T-helper 17 cell (primary cell): ENCODE measurements around the gene NUDT13. TPM values are rescaled to one million over a fixed set of nuclear protein-coding genes. Genes with fewer than 3 reads are reported as not detected.
A peak's percentile ranks its signal among the peaks of the same experiment; 100 is the strongest.
"Not testable (repeated sequence)": the region's sequence is repeated elsewhere in the genome, so short reads cannot be mapped to it uniquely, and the experiment has no call there.

Experiments
- ATAC-seq: fragments of 150-1000 bp; cut with Tn5 transposase; 2 replicates; pipeline ENCODE4 v1.10.0; 2021; ENCODE audit warnings: mild to moderate bottlenecking, moderate library complexity
- DNase-seq, 3 donors: peaks; one replicate each; pipeline versions ENCODE4 v3.0.0 to v3.0.0-alpha.2; 2020 to 2021
- H3K9me3 ChIP-seq: one replicate; pipeline ENCODE4 v1.7.0; 2013; ENCODE audit warnings: low read length, mild to moderate bottlenecking; ENCODE audit not compliant: control insufficient read depth, poor library complexity, severe bottlenecking
- H3K27ac Mint-ChIP-seq: one replicate; pipeline ENCODE4 v1.8.0; 2022; ENCODE audit warnings: mild to moderate bottlenecking, moderate library complexity, mixed read lengths
- H3K27me3 Mint-ChIP-seq: one replicate; pipeline ENCODE4 v1.8.0; 2022; ENCODE audit warnings: mixed read lengths
- H3K36me3 Mint-ChIP-seq: one replicate; pipeline ENCODE4 v1.8.0; 2022; ENCODE audit warnings: low read depth, mixed read lengths
- H3K4me1 Mint-ChIP-seq: one replicate; pipeline ENCODE4 v1.8.0; 2022; ENCODE audit warnings: mild to moderate bottlenecking, mixed read lengths
- H3K4me3 Mint-ChIP-seq: one replicate; pipeline ENCODE4 v1.8.0; 2022; ENCODE audit warnings: mild to moderate bottlenecking, moderate library complexity, mixed read lengths
- total RNA-seq, 4 donors: library from RNA in 2 of 4; stranded (reverse) in 2 of 4; gene quantifications; one replicate each; pipeline ENCODE4 v1.2.3 and lab custom pipeline; 2022 to 2026

The NUDT13 gene
- total RNA-seq, 2 donors from 2014 or later = 0.86 to 1.5 TPM

GRCh38 chr10:73092830-73093229 is 17.4 kb upstream of the NUDT13 start:
- Mint-ChIP-seq H3K4me3 (no peak overlapping the region), H3K36me3 (no peaks in the 10 kb centered on the region), H3K27me3 (no peaks in the 10 kb centered on the region), H3K4me1 (peaks cover 18% of the 10 kb centered on the region), H3K27ac (no peak overlapping the region)
- ATAC-seq (no peak), DNase-seq (no peak)
- no peaks in the 10 kb centered on the region for H3K9me3 ChIP-seq

GRCh38 chr10:73093922-73094850 is 16.1 kb upstream of the NUDT13 start:
- Mint-ChIP-seq H3K4me3 (no peak overlapping the region), H3K27ac (peak overlapping the region; percentile 98), H3K36me3 (no peaks in the 10 kb centered on the region), H3K27me3 (no peaks in the 10 kb centered on the region), H3K4me1 (peaks cover 18% of the 10 kb centered on the region)
- DNase-seq (no peak), ATAC-seq (no peak)
- no peaks in the 10 kb centered on the region for H3K9me3 ChIP-seq

GRCh38 chr10:73094986-73095480 is 15.2 kb upstream of the NUDT13 start:
- no peaks in the 10 kb centered on the region for H3K27me3 Mint-ChIP-seq
- peak overlapping the region; percentile 98 for H3K27ac Mint-ChIP-seq
- no peak for ATAC-seq
- no peaks in the 10 kb centered on the region for H3K36me3 Mint-ChIP-seq
- H3K4me1 Mint-ChIP-seq = peaks cover 18% of the 10 kb centered on the region
- H3K4me3 Mint-ChIP-seq = peak overlapping the region; percentile 95
- no peaks in the 10 kb centered on the region for H3K9me3 ChIP-seq
- DNase-seq = no peak

- peak overlapping the region; percentile 95 for H3K4me3 Mint-ChIP-seq
- H3K27ac Mint-ChIP-seq = peak overlapping the region; percentile 98
- H3K27me3 Mint-ChIP-seq = no peaks in the 10 kb centered on the region
- DNase-seq (peak; percentile 21 to 29 (median 23)), ATAC-seq (no peak)
- no peaks in the 10 kb centered on the region for H3K36me3 Mint-ChIP-seq
- peaks cover 18% of the 10 kb centered on the region for H3K4me1 Mint-ChIP-seq
- no peaks in the 10 kb centered on the region for H3K9me3 ChIP-seq
Measured at GRCh38 chr10:73095481-73096021, 14.7 kb upstream of the NUDT13 start.

GRCh38 chr10:73096041-73096448 is 14.2 kb upstream of the NUDT13 start:
- peaks cover 18% of the 10 kb centered on the region for H3K4me1 Mint-ChIP-seq
- peak overlapping the region; percentile 95 for H3K4me3 Mint-ChIP-seq
- ATAC-seq (peak; percentile 50), DNase-seq (peak; percentile 51 to 59 (median 53))
- H3K9me3 ChIP-seq = no peaks in the 10 kb centered on the region
- no peaks in the 10 kb centered on the region for H3K36me3 Mint-ChIP-seq
- no peaks in the 10 kb centered on the region for H3K27me3 Mint-ChIP-seq
- H3K27ac Mint-ChIP-seq = peak overlapping the region; percentile 98

GRCh38 chr10:73096449-73097304 is 13.6 kb upstream of the NUDT13 start, which contains the start of gene P4HA1:
TSS of gene P4HA1 (minus strand) at chr10:73096866. CDS start at chr10:73074883, 21,983 bp downstream.
- Mint-ChIP-seq H3K27ac (peak within 1 kb of the TSS; percentile 98), H3K36me3 (no peaks in the 10 kb centered on the region), H3K4me3 (peak within 1 kb of the TSS; percentile 95), H3K27me3 (no peaks in the 10 kb centered on the region), H3K4me1 (peaks cover 18% of the 10 kb centered on the region)
- ATAC-seq = peak; percentile 90
- peak; percentile 91 to 99 (median 99) for DNase-seq
- H3K9me3 ChIP-seq = no peaks in the 10 kb centered on the region

GRCh38 chr10:73097305-73097670 is 13.0 kb upstream of the NUDT13 start:
- DNase-seq (no peak), ATAC-seq (peak; percentile 2)
- peaks cover 17% of the 10 kb centered on the region for H3K4me1 Mint-ChIP-seq
- no peaks in the 10 kb centered on the region for H3K27me3 Mint-ChIP-seq
- peak overlapping the region; percentile 95 for H3K4me3 Mint-ChIP-seq
- H3K9me3 ChIP-seq = no peaks in the 10 kb centered on the region
- peak overlapping the region; percentile 98 for H3K27ac Mint-ChIP-seq
- H3K36me3 Mint-ChIP-seq = peaks cover 2% of the 10 kb centered on the region

- Mint-ChIP-seq H3K4me1 (peaks cover 17% of the 10 kb centered on the region), H3K4me3 (no peak overlapping the region), H3K27ac (no peak overlapping the region), H3K27me3 (no peaks in the 10 kb centered on the region), H3K36me3 (peaks cover 2% of the 10 kb centered on the region)
- no peaks in the 10 kb centered on the region for H3K9me3 ChIP-seq
- DNase-seq = no peak
- ATAC-seq = no peak
Measured at GRCh38 chr10:73099141-73099540, 11.1 kb upstream of the NUDT13 start.

- H3K4me3 Mint-ChIP-seq = no peak overlapping the region
- peaks cover 3% of the 10 kb centered on the region for H3K4me1 Mint-ChIP-seq
- H3K36me3 Mint-ChIP-seq = peaks cover 2% of the 10 kb centered on the region
- no peaks in the 10 kb centered on the region for H3K27me3 Mint-ChIP-seq
- DNase-seq (no peak), ATAC-seq (no peak)
- no peak overlapping the region for H3K27ac Mint-ChIP-seq
- no peaks in the 10 kb centered on the region for H3K9me3 ChIP-seq
Measured at GRCh38 chr10:73106301-73106700, 4.0 kb upstream of the NUDT13 start.

- H3K4me3 Mint-ChIP-seq, H3K27me3 Mint-ChIP-seq, H3K4me1 Mint-ChIP-seq, ATAC-seq, DNase-seq, H3K9me3 ChIP-seq, H3K36me3 Mint-ChIP-seq: not testable (repeated sequence)
- peak overlapping the region; percentile 69 for H3K27ac Mint-ChIP-seq
Measured at GRCh38 chr10:73109248-73109652, 1.0 kb upstream of the NUDT13 start.

GRCh38 chr10:73112032-73112431 is 1.8 kb downstream of the NUDT13 start:
- H3K4me3 Mint-ChIP-seq, H3K27me3 Mint-ChIP-seq, H3K27ac Mint-ChIP-seq, ATAC-seq, H3K4me1 Mint-ChIP-seq, H3K36me3 Mint-ChIP-seq, H3K9me3 ChIP-seq, DNase-seq: not testable (repeated sequence)

GRCh38 chr10:73113551-73113950 is 3.3 kb downstream of the NUDT13 start:
- ATAC-seq = no peak
- H3K27me3 Mint-ChIP-seq = no peaks in the 10 kb centered on the region

GRCh38 chr10:73116017-73116416 is 5.8 kb downstream of the NUDT13 start:
- no peaks in the 10 kb centered on the region for H3K9me3 ChIP-seq
- ATAC-seq = no peak
- H3K4me3 Mint-ChIP-seq = no peak overlapping the region
- H3K27me3 Mint-ChIP-seq = no peaks in the 10 kb centered on the region
- no peak for DNase-seq
- no peaks in the 10 kb centered on the region for H3K36me3 Mint-ChIP-seq
- peaks cover 4% of the 10 kb centered on the region for H3K4me1 Mint-ChIP-seq
- H3K27ac Mint-ChIP-seq = no peak overlapping the region

More at GRCh38 chr10:73113551-73113950, 3.3 kb downstream of the NUDT13 start:
- no peak for DNase-seq
- no peak overlapping the region for H3K27ac Mint-ChIP-seq
- H3K4me1 Mint-ChIP-seq = peaks cover 3% of the 10 kb centered on the region
- H3K4me3 Mint-ChIP-seq = no peak overlapping the region
- no peaks in the 10 kb centered on the region for H3K9me3 ChIP-seq
- no peaks in the 10 kb centered on the region for H3K36me3 Mint-ChIP-seq
